Endothelial cell of umbilical vein (primary cell): ENCODE data around the gene ZNF263. TPM values are rescaled to one million over a fixed set of nuclear protein-coding genes. Genes with fewer than 3 reads are reported as not detected.

Source experiments
- BruUV-seq: library from RNA; stranded (reverse); fragments of 400-500 nt; replicated peaks from 2 replicates; lab custom pipeline; 2021; lab: Mats Ljungman, UMichigan
- CTCF ChIA-PET: fragments of 300-600, 350-600 bp; sonication (Branson Sonifier 250); formaldehyde crosslinking; loops from one replicate; lab custom pipeline; 2021; ENCODE audit warnings: antibody characterized with exemption, inconsistent platforms; lab: Charles Lee
- POLR2A ChIA-PET: fragments of 300-600, 350-600 bp; sonication (Branson Sonifier 250); formaldehyde crosslinking; loops from one replicate; lab custom pipeline; 2021; ENCODE audit warnings: antibody characterized with exemption, inconsistent platforms; lab: Charles Lee
- DNase-seq: peaks from one replicate; pipeline ENCODE4 v3.0.0-alpha.2; 2011; ENCODE audit warnings: low read depth, low spot score
- FAIRE-seq: peaks from 2 replicates; lab custom pipeline; 2011; peaks lifted over from hg19 to GRCh38; lab: Jason Lieb, UNC
- H2AFZ ChIP-seq: 2 replicates; pipeline ENCODE4 v1.6.0; 2012; ENCODE audit warnings: low read depth, low read length, control low read depth, inconsistent platforms
- H3K27ac ChIP-seq: 2 replicates; pipeline ENCODE4 v1.5.1; 2011; ENCODE audit warnings: low read depth, mild to moderate bottlenecking, control low read depth, low read length, moderate library complexity; ENCODE audit not compliant: insufficient read depth
- H3K27me3 ChIP-seq, 2 experiments: 2 replicates each; pipeline versions ENCODE4 v1.6.0 to v1.6.1; 2011; ENCODE audit warnings: low read length in 2 of 2, mixed read lengths in 1 of 2; ENCODE audit not compliant: control insufficient read depth in 2 of 2, insufficient read depth in 2 of 2
- H3K36me3 ChIP-seq, 2 experiments: 2 replicates in 1 of 2; 3 replicates in 1 of 2; pipeline ENCODE4 v1.5.1; 2011; ENCODE audit warnings: low read length in 2 of 2, mild to moderate bottlenecking in 1 of 2, moderate library complexity in 1 of 2; ENCODE audit not compliant: control insufficient read depth in 2 of 2, insufficient read depth in 2 of 2; ENCODE audit errors: extremely low read depth in 1 of 2
- H3K4me1 ChIP-seq: 3 replicates; pipeline ENCODE4 v1.5.1; 2011; ENCODE audit warnings: mild to moderate bottlenecking, low read length; ENCODE audit not compliant: control insufficient read depth, insufficient read depth; ENCODE audit errors: extremely low read depth
- H3K4me2 ChIP-seq: 2 replicates; pipeline ENCODE4 v1.6.1; 2011; ENCODE audit warnings: low read length, control low read depth, mixed read lengths; ENCODE audit not compliant: insufficient read depth
- H3K4me3 ChIP-seq, 3 experiments: fragments of 200-600 bp in 1 of 3; sonication (generic), shearing (Covaris generic) in 1 of 3; replicated peaks in 1 of 3; 2 replicates each; pipeline ENCODE4 v1.5.1; 2011 to 2016; ENCODE audit warnings: control low read depth in 3 of 3, low read length in 3 of 3, mild to moderate bottlenecking in 2 of 3, inconsistent platforms in 1 of 3, low read depth in 1 of 3, moderate library complexity in 1 of 3; ENCODE audit not compliant: insufficient read depth in 1 of 3
- H3K79me2 ChIP-seq: 2 replicates; pipeline ENCODE4 v1.6.0; 2012; ENCODE audit warnings: low read length, inconsistent platforms; ENCODE audit not compliant: control insufficient read depth, insufficient read depth
- H3K9ac ChIP-seq: replicated peaks from 2 replicates; pipeline ENCODE3; 2011; ENCODE audit warnings: low read length, control low read depth; ENCODE audit not compliant: insufficient read depth; ENCODE audit errors: extremely low read depth
- H3K9me1 ChIP-seq: replicated peaks from 3 replicates; pipeline ENCODE4 v1.6.0; 2011; ENCODE audit warnings: mild to moderate bottlenecking, low read length; ENCODE audit not compliant: control insufficient read depth, insufficient read depth; ENCODE audit errors: extremely low read depth
- H3K9me3 ChIP-seq: replicated peaks from 2 replicates; pipeline ENCODE4 v1.5.1; 2012; ENCODE audit warnings: low read length, inconsistent platforms; ENCODE audit not compliant: control insufficient read depth, insufficient read depth
- H4K20me1 ChIP-seq: replicated peaks from 2 replicates; pipeline ENCODE3; 2011; ENCODE audit warnings: mild to moderate bottlenecking, low read length; ENCODE audit not compliant: control insufficient read depth, insufficient read depth; ENCODE audit errors: extremely low read depth
- EZH2 ChIP-seq: IDR thresholded peaks from 2 replicates; pipeline ENCODE4 v1.6.1; 2012; ENCODE audit warnings: borderline replicate concordance, low read depth, mild to moderate bottlenecking, moderate library complexity, low read length, inconsistent platforms; ENCODE audit not compliant: severe bottlenecking
- FOS ChIP-seq: IDR thresholded peaks from 2 replicates; pipeline ENCODE4 v1.6.1; 2011; ENCODE audit warnings: mild to moderate bottlenecking, low read length, moderate library complexity, borderline replicate concordance; ENCODE audit not compliant: insufficient read depth
- GATA2 ChIP-seq: IDR thresholded peaks from 2 replicates; pipeline ENCODE4 v1.7.0; 2011; ENCODE audit warnings: low read depth, mild to moderate bottlenecking, moderate library complexity, mixed read lengths, low read length; ENCODE audit not compliant: insufficient read length, insufficient read depth
- JUN ChIP-seq: IDR thresholded peaks from 2 replicates; pipeline ENCODE4 v1.6.1; 2011; ENCODE audit warnings: borderline replicate concordance, low read depth; ENCODE audit not compliant: insufficient read length, insufficient read depth
- MYC ChIP-seq: IDR thresholded peaks from one replicate; pipeline ENCODE4 v1.6.1; 2011; ENCODE audit warnings: mild to moderate bottlenecking, low read depth, low read length
- POLR2A ChIP-seq: IDR thresholded peaks from 2 replicates; pipeline ENCODE4 v1.6.1; 2012; ENCODE audit warnings: low read depth, mild to moderate bottlenecking, control low read depth, low read length
- POLR2AphosphoS5 ChIP-seq: IDR thresholded peaks from 2 replicates; pipeline ENCODE4 v1.6.1; 2012; ENCODE audit warnings: low read depth, mild to moderate bottlenecking, control low read depth, low read length, moderate library complexity; ENCODE audit not compliant: insufficient read depth
- dilution Hi-C: fragments of 300-500 bp; cut with MboI; formaldehyde crosslinking; loops from one replicate; pipeline ENCODE4 v1.15.0; 2019; ENCODE audit warnings: low sequenced_read_pairs; ENCODE audit not compliant: extremely low pct_ligation_motif_present
- intact Hi-C: fragments of 100-400 bp; cut with micrococcal nuclease; formaldehyde crosslinking; loops from one replicate; pipeline ENCODE4 v1.10.0; 2022
- polyA plus RNA-seq, 4 experiments: library from polyadenylated mRNA; depleted of rRNA in 3 of 4; stranded (reverse) in 3 of 4; unstranded in 1 of 4; fragments of >200 nt; gene quantifications; 2 replicates each; pipeline versions ENCODE4 v1.2.1 to v1.2.3, GENCODE V29; 2011 to 2012; ENCODE audit warnings: missing spikeins in 1 of 4
- total RNA-seq: library from RNA; stranded (reverse); gene quantifications from 2 replicates; pipeline ENCODE4 v1.2.3, GENCODE V29; 2021
- TF ChIP-seq, protein P1 (sequence below): IDR thresholded peaks from 2 replicates; pipeline ENCODE4 v1.6.1; 2011; ENCODE audit not compliant: insufficient read depth, insufficient read length
- TF ChIP-seq, protein P2 (sequence below), 2 donors: IDR thresholded peaks; 1 replicate in 1 of 2; 2 replicates in 1 of 2; pipeline ENCODE4 v1.5.1; 2011; ENCODE audit warnings: low read length in 2 of 2, mild to moderate bottlenecking in 2 of 2, moderate library complexity in 2 of 2, control low read depth in 1 of 2, inconsistent platforms in 1 of 2, low read depth in 1 of 2; ENCODE audit not compliant: insufficient read depth in 1 of 2; ENCODE audit errors: extremely low read depth in 1 of 2

Gene ZNF263
- total and polyA plus RNA-seq, 2 donors (not counting 3 experiments of a cell fraction or from before 2014, with no cell fraction given): 10.9 to 20.8 TPM

DNA sequence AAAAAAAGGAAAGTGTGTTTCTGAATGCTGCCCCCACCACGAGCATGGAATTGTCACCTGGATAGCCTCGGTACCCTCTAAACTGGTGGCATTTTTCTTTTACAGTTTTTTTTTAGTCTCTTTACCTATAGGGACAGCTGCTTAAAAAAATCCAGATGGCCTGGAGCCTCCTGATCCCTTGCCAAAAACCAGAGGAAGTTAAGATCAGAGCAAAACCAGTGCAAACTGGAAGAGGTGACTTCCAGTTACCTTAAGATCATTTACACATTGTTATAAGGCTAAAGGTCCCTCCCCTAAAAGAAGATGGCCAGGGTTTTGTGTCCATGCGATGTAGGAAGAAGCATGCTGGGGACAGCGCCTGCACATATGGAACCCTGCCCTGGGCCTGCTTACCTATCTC is 30.3 kb upstream of the ZNF263 start:
- no peak for TF ChIP-seq MYC
- TF ChIP-seq JUN: no peak
- no peak for TF ChIP-seq POLR2AphosphoS5
- no peak for TF ChIP-seq POLR2A
- TF ChIP-seq, protein P1, sequence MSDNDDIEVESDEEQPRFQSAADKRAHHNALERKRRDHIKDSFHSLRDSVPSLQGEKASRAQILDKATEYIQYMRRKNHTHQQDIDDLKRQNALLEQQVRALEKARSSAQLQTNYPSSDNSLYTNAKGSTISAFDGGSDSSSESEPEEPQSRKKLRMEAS: no peak
- TF ChIP-seq GATA2: no peak
- TF ChIP-seq, protein P2, sequence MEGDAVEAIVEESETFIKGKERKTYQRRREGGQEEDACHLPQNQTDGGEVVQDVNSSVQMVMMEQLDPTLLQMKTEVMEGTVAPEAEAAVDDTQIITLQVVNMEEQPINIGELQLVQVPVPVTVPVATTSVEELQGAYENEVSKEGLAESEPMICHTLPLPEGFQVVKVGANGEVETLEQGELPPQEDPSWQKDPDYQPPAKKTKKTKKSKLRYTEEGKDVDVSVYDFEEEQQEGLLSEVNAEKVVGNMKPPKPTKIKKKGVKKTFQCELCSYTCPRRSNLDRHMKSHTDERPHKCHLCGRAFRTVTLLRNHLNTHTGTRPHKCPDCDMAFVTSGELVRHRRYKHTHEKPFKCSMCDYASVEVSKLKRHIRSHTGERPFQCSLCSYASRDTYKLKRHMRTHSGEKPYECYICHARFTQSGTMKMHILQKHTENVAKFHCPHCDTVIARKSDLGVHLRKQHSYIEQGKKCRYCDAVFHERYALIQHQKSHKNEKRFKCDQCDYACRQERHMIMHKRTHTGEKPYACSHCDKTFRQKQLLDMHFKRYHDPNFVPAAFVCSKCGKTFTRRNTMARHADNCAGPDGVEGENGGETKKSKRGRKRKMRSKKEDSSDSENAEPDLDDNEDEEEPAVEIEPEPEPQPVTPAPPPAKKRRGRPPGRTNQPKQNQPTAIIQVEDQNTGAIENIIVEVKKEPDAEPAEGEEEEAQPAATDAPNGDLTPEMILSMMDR (IDR thresholded peaks at IDR 0.05; ENCODE audit: extremely low read depth in 1 of 2, insufficient read depth in 1 of 2, low read depth in 1 of 2, low read length in 2 of 2): no peak
- TF ChIP-seq FOS: no peak
- TF ChIP-seq EZH2: no peak
- H4K20me1 ChIP-seq: no peaks in the 10 kb centered on the region
- peaks cover 0 to 4% of the 10 kb centered on the region in 2 experiments for H3K27me3 ChIP-seq
- DNase-seq: no peak
- intact Hi-C loops (no loop called here), dilution Hi-C loops (no loop called here)
- H3K9me1 ChIP-seq: no peaks in the 10 kb centered on the region
- H3K27ac ChIP-seq: no peak overlapping the region
- no peaks in the 10 kb centered on the region for H3K9me3 ChIP-seq
- H3K36me3 ChIP-seq: no peaks in the 10 kb centered on the region
- no peaks in the 10 kb centered on the region for H3K4me1 ChIP-seq
- H3K4me3 ChIP-seq: no peak overlapping the region
- no peak for FAIRE-seq
- ChIA-PET POLR2A (no interaction called here), CTCF (no interaction called here)
- no peak overlapping the region for H3K9ac ChIP-seq
- no TSS peak for BruUV-seq
- H3K4me2 ChIP-seq: no peak overlapping the region
- no peak overlapping the region for H2AFZ ChIP-seq
- H3K79me2 ChIP-seq: no peaks in the 10 kb centered on the region
